ENCODE measurements around the gene ALB. TPM values are rescaled to one million over a fixed set of nuclear protein-coding genes. Genes with fewer than 3 reads are reported as not detected.

ALB gene
- total and polyA plus RNA-seq, 4 donors = 0.07 to 32.8 (median 4.4) TPM

DNA sequence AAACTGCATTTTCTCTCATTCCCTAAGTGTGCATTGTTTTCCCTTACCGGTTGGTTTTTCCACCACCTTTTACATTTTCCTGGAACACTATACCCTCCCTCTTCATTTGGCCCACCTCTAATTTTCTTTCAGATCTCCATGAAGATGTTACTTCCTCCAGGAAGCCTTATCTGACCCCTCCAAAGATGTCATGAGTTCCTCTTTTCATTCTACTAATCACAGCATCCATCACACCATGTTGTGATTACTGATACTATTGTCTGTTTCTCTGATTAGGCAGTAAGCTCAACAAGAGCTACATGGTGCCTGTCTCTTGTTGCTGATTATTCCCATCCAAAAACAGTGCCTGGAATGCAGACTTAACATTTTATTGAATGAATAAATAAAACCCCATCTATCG lies 29.1 kb downstream of the ALB start:
- no peaks in the 10 kb centered on the region for H3K27me3 ChIP-seq (ENCODE audit: control insufficient read depth in 3 of 3, insufficient read depth in 3 of 3, low read length in 2 of 3)
- no peak overlapping the region for H3K9ac ChIP-seq (ENCODE audit: insufficient read depth in 1 of 2, low read length in 2 of 2)
- DNase-seq (no peak), ATAC-seq (ENCODE audit: insufficient read depth, low FRiP score) (no peak)
- H3K27ac ChIP-seq (ENCODE audit: low read depth in 1 of 2, low read length in 1 of 2) = no peak overlapping the region
- TF ChIP-seq, protein P1, sequence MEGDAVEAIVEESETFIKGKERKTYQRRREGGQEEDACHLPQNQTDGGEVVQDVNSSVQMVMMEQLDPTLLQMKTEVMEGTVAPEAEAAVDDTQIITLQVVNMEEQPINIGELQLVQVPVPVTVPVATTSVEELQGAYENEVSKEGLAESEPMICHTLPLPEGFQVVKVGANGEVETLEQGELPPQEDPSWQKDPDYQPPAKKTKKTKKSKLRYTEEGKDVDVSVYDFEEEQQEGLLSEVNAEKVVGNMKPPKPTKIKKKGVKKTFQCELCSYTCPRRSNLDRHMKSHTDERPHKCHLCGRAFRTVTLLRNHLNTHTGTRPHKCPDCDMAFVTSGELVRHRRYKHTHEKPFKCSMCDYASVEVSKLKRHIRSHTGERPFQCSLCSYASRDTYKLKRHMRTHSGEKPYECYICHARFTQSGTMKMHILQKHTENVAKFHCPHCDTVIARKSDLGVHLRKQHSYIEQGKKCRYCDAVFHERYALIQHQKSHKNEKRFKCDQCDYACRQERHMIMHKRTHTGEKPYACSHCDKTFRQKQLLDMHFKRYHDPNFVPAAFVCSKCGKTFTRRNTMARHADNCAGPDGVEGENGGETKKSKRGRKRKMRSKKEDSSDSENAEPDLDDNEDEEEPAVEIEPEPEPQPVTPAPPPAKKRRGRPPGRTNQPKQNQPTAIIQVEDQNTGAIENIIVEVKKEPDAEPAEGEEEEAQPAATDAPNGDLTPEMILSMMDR (IDR thresholded peaks at IDR 0.05; ENCODE audit: control extremely low read depth, extremely low read depth) = no peak
- no peak overlapping the region for H3K4me3 ChIP-seq
- no peaks in the 10 kb centered on the region for H3K9me3 ChIP-seq (ENCODE audit: control insufficient read depth in 4 of 4, insufficient read depth in 3 of 4, low read length in 3 of 4)
- H3K36me3 ChIP-seq (ENCODE audit: control insufficient read depth in 4 of 4, insufficient read depth in 4 of 4, low read length in 4 of 4) = no peaks in the 10 kb centered on the region
- 66 to 68% methylated on average over 2 of the region's 2 CpGs for WGBS, 2 donors
- H3K4me1 ChIP-seq (ENCODE audit: control insufficient read depth in 5 of 5, insufficient read depth in 5 of 5, low read length in 5 of 5) = peaks cover 0 to 20% (median 0%) of the 10 kb centered on the region in 5 donors

- no peak overlapping the region for H3K9ac ChIP-seq (ENCODE audit: insufficient read depth in 1 of 2, low read length in 2 of 2)
- H3K27ac ChIP-seq (ENCODE audit: low read depth in 1 of 2, low read length in 1 of 2) = no peak overlapping the region
- H3K36me3 ChIP-seq (ENCODE audit: control insufficient read depth in 4 of 4, insufficient read depth in 4 of 4, low read length in 4 of 4) = no peaks in the 10 kb centered on the region
- no peak for ATAC-seq (ENCODE audit: insufficient read depth, low FRiP score)
- no peaks in the 10 kb centered on the region for H3K27me3 ChIP-seq (ENCODE audit: control insufficient read depth in 3 of 3, insufficient read depth in 3 of 3, low read length in 2 of 3)
- DNase-seq = no peak
- H3K4me1 ChIP-seq (ENCODE audit: control insufficient read depth in 5 of 5, insufficient read depth in 5 of 5, low read length in 5 of 5) = peaks cover 0 to 11% (median 0%) of the 10 kb centered on the region in 5 donors
- no peaks in the 10 kb centered on the region for H3K9me3 ChIP-seq (ENCODE audit: control insufficient read depth in 4 of 4, insufficient read depth in 3 of 4, low read length in 3 of 4)
- WGBS, 2 donors = 49 to 55% methylated on average over 3 of the region's 3 CpGs
- TF ChIP-seq, protein P1 (IDR thresholded peaks at IDR 0.05; ENCODE audit: control extremely low read depth, extremely low read depth) = no peak
- no peak overlapping the region for H3K4me3 ChIP-seq
These were observed 30.2 kb downstream of the ALB start for GRCh38 chr4:73434311-73434710.

- TF ChIP-seq, protein P1 (IDR thresholded peaks at IDR 0.05; ENCODE audit: control extremely low read depth, extremely low read depth) = no peak
- H3K27me3 ChIP-seq (ENCODE audit: control insufficient read depth in 3 of 3, insufficient read depth in 3 of 3, low read length in 2 of 3) = no peaks in the 10 kb centered on the region
- ATAC-seq (ENCODE audit: insufficient read depth, low FRiP score) (no peak), DNase-seq (no peak)
- no peaks in the 10 kb centered on the region for H3K9me3 ChIP-seq (ENCODE audit: control insufficient read depth in 4 of 4, insufficient read depth in 3 of 4, low read length in 3 of 4)
- H3K27ac ChIP-seq (ENCODE audit: low read depth in 1 of 2, low read length in 1 of 2) = no peak within 1 kb of the TSS
- H3K36me3 ChIP-seq (ENCODE audit: control insufficient read depth in 4 of 4, insufficient read depth in 4 of 4, low read length in 4 of 4) = no peaks in the 10 kb centered on the region
- WGBS, 2 donors = 79 to 85% methylated on average over 1 of the region's 1 CpG
- H3K9ac ChIP-seq (ENCODE audit: insufficient read depth in 1 of 2, low read length in 2 of 2) = no peak within 1 kb of the TSS
- no peaks in the 10 kb centered on the region for H3K4me1 ChIP-seq (ENCODE audit: control insufficient read depth in 5 of 5, insufficient read depth in 5 of 5, low read length in 5 of 5)
- H3K4me3 ChIP-seq = no peak within 1 kb of the TSS
These were observed 31.9 kb downstream of the ALB start, which contains the start of gene AFP for GRCh38 chr4:73435984-73436383. AFP (plus strand) TSS chr4:73436221; CDS start chr4:73436263, 42 bp downstream.
